ENCODE results near the gene EMC9. TPM values are rescaled to one million over a fixed set of nuclear protein-coding genes. Genes with fewer than 3 reads are reported as not detected.

Gene EMC9
- total and polyA plus RNA-seq, 2 of the 8 experiments (the other 6 are each of a cell fraction or from before 2014, with no cell fraction given) = 38.4 to 47.2 TPM

DNA sequence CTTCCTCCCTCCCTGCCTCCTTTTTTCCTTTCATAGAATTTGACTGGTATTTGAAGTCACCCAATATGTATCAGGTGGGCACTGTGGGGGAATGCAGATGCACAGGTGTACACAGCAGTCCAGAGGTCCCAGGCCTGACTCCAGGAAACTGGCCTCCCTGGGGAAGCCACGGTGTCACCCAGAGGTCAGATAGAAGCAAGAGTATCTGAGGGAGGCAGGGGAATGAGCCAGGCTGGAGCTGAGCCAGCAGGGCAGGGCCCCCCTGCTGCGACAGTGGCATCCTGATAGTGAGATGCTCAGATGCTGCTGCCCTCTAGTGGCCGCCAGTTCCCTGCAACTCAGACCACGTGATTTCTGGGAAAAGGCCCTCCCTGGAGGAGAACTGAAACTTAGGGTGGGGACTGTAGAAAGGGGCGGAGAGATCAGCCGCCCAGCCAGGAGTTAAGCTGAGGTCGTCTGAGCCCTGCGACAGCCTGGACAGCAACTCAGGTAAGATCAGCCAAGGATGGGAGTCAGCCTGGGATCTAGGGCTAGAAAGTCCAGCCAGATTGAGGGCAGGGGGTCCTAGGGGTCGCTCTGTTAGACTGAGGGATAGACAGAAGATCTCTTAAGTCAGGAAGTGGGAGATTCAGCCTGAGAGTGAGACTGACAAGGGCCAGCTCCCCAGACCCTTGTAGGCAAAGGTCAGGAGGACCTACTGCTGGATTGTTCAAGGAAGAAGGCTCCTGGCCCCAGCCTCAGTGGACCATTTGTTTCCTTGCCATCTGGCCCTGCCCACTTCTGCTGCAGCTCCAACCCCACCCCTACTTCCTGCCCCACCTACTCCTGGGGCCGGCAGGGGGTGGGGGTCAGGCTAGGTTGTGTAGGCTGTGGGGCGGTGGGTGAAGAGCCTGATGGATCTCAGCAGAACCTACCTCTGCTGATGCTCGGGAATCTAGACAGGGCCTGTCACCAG is 19.7 kb upstream of the EMC9 start, which contains the start of gene IRF9 (continued):
- TF ChIP-seq, protein P1, sequence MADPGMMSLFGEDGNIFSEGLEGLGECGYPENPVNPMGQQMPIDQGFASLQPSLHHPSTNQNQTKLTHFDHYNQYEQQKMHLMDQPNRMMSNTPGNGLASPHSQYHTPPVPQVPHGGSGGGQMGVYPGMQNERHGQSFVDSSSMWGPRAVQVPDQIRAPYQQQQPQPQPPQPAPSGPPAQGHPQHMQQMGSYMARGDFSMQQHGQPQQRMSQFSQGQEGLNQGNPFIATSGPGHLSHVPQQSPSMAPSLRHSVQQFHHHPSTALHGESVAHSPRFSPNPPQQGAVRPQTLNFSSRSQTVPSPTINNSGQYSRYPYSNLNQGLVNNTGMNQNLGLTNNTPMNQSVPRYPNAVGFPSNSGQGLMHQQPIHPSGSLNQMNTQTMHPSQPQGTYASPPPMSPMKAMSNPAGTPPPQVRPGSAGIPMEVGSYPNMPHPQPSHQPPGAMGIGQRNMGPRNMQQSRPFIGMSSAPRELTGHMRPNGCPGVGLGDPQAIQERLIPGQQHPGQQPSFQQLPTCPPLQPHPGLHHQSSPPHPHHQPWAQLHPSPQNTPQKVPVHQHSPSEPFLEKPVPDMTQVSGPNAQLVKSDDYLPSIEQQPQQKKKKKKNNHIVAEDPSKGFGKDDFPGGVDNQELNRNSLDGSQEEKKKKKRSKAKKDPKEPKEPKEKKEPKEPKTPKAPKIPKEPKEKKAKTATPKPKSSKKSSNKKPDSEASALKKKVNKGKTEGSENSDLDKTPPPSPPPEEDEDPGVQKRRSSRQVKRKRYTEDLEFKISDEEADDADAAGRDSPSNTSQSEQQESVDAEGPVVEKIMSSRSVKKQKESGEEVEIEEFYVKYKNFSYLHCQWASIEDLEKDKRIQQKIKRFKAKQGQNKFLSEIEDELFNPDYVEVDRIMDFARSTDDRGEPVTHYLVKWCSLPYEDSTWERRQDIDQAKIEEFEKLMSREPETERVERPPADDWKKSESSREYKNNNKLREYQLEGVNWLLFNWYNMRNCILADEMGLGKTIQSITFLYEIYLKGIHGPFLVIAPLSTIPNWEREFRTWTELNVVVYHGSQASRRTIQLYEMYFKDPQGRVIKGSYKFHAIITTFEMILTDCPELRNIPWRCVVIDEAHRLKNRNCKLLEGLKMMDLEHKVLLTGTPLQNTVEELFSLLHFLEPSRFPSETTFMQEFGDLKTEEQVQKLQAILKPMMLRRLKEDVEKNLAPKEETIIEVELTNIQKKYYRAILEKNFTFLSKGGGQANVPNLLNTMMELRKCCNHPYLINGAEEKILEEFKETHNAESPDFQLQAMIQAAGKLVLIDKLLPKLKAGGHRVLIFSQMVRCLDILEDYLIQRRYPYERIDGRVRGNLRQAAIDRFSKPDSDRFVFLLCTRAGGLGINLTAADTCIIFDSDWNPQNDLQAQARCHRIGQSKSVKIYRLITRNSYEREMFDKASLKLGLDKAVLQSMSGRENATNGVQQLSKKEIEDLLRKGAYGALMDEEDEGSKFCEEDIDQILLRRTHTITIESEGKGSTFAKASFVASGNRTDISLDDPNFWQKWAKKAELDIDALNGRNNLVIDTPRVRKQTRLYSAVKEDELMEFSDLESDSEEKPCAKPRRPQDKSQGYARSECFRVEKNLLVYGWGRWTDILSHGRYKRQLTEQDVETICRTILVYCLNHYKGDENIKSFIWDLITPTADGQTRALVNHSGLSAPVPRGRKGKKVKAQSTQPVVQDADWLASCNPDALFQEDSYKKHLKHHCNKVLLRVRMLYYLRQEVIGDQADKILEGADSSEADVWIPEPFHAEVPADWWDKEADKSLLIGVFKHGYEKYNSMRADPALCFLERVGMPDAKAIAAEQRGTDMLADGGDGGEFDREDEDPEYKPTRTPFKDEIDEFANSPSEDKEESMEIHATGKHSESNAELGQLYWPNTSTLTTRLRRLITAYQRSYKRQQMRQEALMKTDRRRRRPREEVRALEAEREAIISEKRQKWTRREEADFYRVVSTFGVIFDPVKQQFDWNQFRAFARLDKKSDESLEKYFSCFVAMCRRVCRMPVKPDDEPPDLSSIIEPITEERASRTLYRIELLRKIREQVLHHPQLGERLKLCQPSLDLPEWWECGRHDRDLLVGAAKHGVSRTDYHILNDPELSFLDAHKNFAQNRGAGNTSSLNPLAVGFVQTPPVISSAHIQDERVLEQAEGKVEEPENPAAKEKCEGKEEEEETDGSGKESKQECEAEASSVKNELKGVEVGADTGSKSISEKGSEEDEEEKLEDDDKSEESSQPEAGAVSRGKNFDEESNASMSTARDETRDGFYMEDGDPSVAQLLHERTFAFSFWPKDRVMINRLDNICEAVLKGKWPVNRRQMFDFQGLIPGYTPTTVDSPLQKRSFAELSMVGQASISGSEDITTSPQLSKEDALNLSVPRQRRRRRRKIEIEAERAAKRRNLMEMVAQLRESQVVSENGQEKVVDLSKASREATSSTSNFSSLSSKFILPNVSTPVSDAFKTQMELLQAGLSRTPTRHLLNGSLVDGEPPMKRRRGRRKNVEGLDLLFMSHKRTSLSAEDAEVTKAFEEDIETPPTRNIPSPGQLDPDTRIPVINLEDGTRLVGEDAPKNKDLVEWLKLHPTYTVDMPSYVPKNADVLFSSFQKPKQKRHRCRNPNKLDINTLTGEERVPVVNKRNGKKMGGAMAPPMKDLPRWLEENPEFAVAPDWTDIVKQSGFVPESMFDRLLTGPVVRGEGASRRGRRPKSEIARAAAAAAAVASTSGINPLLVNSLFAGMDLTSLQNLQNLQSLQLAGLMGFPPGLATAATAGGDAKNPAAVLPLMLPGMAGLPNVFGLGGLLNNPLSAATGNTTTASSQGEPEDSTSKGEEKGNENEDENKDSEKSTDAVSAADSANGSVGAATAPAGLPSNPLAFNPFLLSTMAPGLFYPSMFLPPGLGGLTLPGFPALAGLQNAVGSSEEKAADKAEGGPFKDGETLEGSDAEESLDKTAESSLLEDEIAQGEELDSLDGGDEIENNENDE (IDR thresholded peaks at IDR 0.05; ENCODE audit: insufficient replicate concordance, low read length) = no peak
- TF ChIP-seq, protein P2, sequence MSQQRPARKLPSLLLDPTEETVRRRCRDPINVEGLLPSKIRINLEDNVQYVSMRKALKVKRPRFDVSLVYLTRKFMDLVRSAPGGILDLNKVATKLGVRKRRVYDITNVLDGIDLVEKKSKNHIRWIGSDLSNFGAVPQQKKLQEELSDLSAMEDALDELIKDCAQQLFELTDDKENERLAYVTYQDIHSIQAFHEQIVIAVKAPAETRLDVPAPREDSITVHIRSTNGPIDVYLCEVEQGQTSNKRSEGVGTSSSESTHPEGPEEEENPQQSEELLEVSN (IDR thresholded peaks at IDR 0.05) = no peak

Data from H1 (cell line).